Kidney (tissue), 14 donors: ENCODE measurements around the gene ARHGEF11. TPM values are rescaled to one million over a fixed set of nuclear protein-coding genes. Genes with fewer than 3 reads are reported as not detected.

ENCODE experiments used
- DNase-seq, 5 donors: peaks; one replicate each; pipeline ENCODE4 v3.0.0-alpha.2; 2013 to 2020
- FAIRE-seq: peaks from 2 replicates; lab custom pipeline; 2012; peaks lifted over from hg19 to GRCh38; lab: Jason Lieb, UNC
- H3K27ac ChIP-seq, 2 donors: one replicate each; pipeline ENCODE4 v1.7.0; 2013; ENCODE audit warnings: low read depth in 2 of 2, low read length in 2 of 2, inconsistent platforms in 1 of 2
- H3K27me3 ChIP-seq: one replicate; pipeline ENCODE4 v1.7.1; 2013; ENCODE audit warnings: low read length, inconsistent platforms; ENCODE audit not compliant: control insufficient read depth, insufficient read depth
- H3K36me3 ChIP-seq, 3 donors: one replicate each; pipeline versions ENCODE4 v1.7.0 to v1.7.1; 2013; ENCODE audit warnings: low read length in 3 of 3, control low read depth in 1 of 3, inconsistent platforms in 1 of 3; ENCODE audit not compliant: insufficient read depth in 3 of 3, control insufficient read depth in 2 of 3
- H3K4me1 ChIP-seq, 3 donors: one replicate each; pipeline versions ENCODE4 v1.7.0 to v1.7.1; 2013; ENCODE audit warnings: low read length in 3 of 3, inconsistent platforms in 1 of 3, low read depth in 1 of 3; ENCODE audit not compliant: control insufficient read depth in 2 of 3, insufficient read depth in 2 of 3
- H3K4me3 ChIP-seq, 3 donors: one replicate each; pipeline versions ENCODE4 v1.7.0 to v1.8.1; 2013; ENCODE audit warnings: low read length in 3 of 3, control low read depth in 1 of 3, inconsistent platforms in 1 of 3
- H3K9ac ChIP-seq, 3 donors: one replicate each; pipeline versions ENCODE4 v1.7.0 to v1.7.1; 2013; ENCODE audit warnings: low read length in 3 of 3, control low read depth in 1 of 3, inconsistent platforms in 1 of 3
- H3K9me3 ChIP-seq, 3 donors: one replicate each; pipeline versions ENCODE4 v1.7.0 to v1.7.1; 2013; ENCODE audit warnings: low read length in 3 of 3, control low read depth in 1 of 3, inconsistent platforms in 1 of 3; ENCODE audit not compliant: control insufficient read depth in 2 of 3, insufficient read depth in 1 of 3
- intact Hi-C: fragments of 100-400 bp; cut with DNase I; formaldehyde crosslinking; loops from one replicate; pipeline ENCODE4 v1.11.1; 2022
- polyA plus RNA-seq: library from polyadenylated mRNA; stranded (reverse); fragments of 350-450 nt; fragmentation: Illumina TruSeq; extraction: RNeasy Lipid Tissue Mini Kit (QIAGEN cat#74804); gene quantifications from one replicate; pipeline ENCODE4 v1.2.3, GENCODE V29; 2014; ENCODE audit warnings: low read depth, low replicate concordance; ENCODE audit not compliant: insufficient read depth
- total RNA-seq: library from RNA; stranded (reverse); fragmentation: NEBNext Ultra II Directional; extraction: Animal tissue kit (Norgen Biotek cat#: 25700); gene quantifications from one replicate; pipeline ENCODE4 v1.2.1, GENCODE V29; 2021
- TF ChIP-seq, protein P1 (sequence below): IDR thresholded peaks from 3 replicates; pipeline ENCODE4 v1.5.1; 2012; ENCODE audit warnings: mild to moderate bottlenecking, moderate library complexity, borderline replicate concordance; ENCODE audit not compliant: insufficient read depth; ENCODE audit errors: extremely low read depth
- donor health status: control.
- donor health status: control.
- donor health status: control.
- donor health status: control.
- donor health status: control.
- donor health status: DM: yes; HTN: yes; CAD: no.
- donor health status: Normal renal cell carcinoma (clear cell type).

ARHGEF11 gene
- total and polyA plus RNA-seq, 2 donors from 2014 or later, result 8.8 to 36.4 TPM

- H3K9ac ChIP-seq, result no peak overlapping the region
- DNase-seq, result peak in 1 of 5 donors; percentile 46
- peak overlapping the region in 1 of 3 donors; percentile 25 for H3K4me3 ChIP-seq
- peaks cover 0 to 3% (median 0%) of the 10 kb centered on the region in 3 donors for H3K36me3 ChIP-seq
- intact Hi-C loops, result no loop called here
- H3K4me1 ChIP-seq, result no peaks in the 10 kb centered on the region
- no peaks in the 10 kb centered on the region for H3K9me3 ChIP-seq
- TF ChIP-seq, protein P1, sequence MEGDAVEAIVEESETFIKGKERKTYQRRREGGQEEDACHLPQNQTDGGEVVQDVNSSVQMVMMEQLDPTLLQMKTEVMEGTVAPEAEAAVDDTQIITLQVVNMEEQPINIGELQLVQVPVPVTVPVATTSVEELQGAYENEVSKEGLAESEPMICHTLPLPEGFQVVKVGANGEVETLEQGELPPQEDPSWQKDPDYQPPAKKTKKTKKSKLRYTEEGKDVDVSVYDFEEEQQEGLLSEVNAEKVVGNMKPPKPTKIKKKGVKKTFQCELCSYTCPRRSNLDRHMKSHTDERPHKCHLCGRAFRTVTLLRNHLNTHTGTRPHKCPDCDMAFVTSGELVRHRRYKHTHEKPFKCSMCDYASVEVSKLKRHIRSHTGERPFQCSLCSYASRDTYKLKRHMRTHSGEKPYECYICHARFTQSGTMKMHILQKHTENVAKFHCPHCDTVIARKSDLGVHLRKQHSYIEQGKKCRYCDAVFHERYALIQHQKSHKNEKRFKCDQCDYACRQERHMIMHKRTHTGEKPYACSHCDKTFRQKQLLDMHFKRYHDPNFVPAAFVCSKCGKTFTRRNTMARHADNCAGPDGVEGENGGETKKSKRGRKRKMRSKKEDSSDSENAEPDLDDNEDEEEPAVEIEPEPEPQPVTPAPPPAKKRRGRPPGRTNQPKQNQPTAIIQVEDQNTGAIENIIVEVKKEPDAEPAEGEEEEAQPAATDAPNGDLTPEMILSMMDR, result no peak
- no peak for FAIRE-seq
- peaks cover 11% of the 10 kb centered on the region for H3K27me3 ChIP-seq
- H3K27ac ChIP-seq, result no peak overlapping the region
Measured at GRCh38 chr1:156931211-156931952, 114.2 kb downstream of the ARHGEF11 start.

DNA sequence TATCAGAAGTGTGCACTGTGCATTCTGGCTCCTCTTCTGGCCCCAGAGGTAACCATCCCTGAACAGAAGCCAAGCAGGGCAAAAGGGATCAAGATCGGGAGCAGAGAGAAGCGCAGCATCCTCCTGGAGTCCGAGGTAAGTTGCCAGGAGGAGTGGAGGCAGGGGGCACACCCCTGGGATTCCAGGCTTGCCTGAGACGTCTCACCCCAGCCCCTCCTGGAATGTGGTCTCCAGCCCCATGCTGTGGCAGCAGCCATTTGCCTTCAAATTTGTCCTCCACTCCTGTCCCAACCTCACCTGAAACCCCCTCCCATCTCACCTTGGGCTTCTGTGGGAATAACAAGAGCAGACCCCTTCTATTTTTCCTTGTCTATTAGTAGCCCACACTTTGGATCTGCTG lies 115.1 kb downstream of the ARHGEF11 start:
- Histone ChIP-seq H3K36me3 (no peaks in the 10 kb centered on the region), H3K9ac (no peak overlapping the region), H3K27me3 (peaks cover 11% of the 10 kb centered on the region), H3K4me1 (no peaks in the 10 kb centered on the region), H3K4me3 (no peak overlapping the region), H3K27ac (no peak overlapping the region), H3K9me3 (no peaks in the 10 kb centered on the region)
- FAIRE-seq (no peak), DNase-seq (peak in 1 of 5 donors; percentile 22)
- TF ChIP-seq, protein P1, result no peak
- intact Hi-C loops, result no loop called here

DNA sequence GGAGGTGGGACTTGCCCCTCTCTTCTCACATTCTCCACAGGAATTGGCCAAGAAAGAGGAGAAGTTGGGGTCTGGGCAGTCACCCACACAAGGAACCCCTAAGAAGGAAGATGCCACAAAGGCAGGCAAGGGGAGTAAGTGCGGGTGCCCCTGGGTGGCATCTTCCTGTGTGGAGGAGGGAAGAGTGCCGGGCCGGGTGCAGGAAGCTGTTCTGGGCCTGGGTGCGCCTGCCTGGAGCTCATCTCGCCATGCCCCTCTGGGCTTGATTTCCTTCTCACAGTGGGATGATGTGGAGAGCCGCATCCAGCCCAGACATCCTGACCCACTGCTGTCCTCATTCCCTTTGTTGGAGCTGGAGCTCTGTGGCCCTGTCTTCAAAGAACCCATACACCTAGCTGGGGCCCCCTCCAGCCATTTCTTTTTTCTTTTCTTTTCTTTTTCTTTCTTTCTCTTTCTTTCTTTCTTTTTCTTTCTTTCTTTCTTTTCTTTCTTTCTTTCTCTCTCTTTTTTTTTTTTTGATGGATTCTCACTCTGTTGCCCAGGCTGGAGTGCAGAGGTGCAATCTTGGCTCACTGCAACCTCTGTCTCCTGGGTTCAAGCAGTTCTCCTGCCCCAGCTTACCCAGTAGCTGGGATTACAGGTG lies 115.8 kb downstream of the ARHGEF11 start:
- FAIRE-seq, result no peak
- TF ChIP-seq, protein P1, result no peak
- Histone ChIP-seq H3K36me3 (no peaks in the 10 kb centered on the region), H3K27me3 (peaks cover 19% of the 10 kb centered on the region), H3K9ac (no peak overlapping the region), H3K4me3 (no peak overlapping the region), H3K4me1 (no peaks in the 10 kb centered on the region), H3K9me3 (no peaks in the 10 kb centered on the region), H3K27ac (no peak overlapping the region)
- peak in 1 of 5 donors; percentile 56 for DNase-seq
- intact Hi-C loops, result no loop called here
